ENCODE data around the gene ITGAE.

ITGAE gene

GRCh38 chr17:3780986-3781385 is 20.0 kb downstream of the ITGAE start:
- no peaks in the 10 kb centered on the region for H3K27me3 ChIP-seq (replicated peaks)
- no peaks in the 10 kb centered on the region for H3K36me3 ChIP-seq (replicated peaks)
- TF ChIP-seq, protein P1, sequence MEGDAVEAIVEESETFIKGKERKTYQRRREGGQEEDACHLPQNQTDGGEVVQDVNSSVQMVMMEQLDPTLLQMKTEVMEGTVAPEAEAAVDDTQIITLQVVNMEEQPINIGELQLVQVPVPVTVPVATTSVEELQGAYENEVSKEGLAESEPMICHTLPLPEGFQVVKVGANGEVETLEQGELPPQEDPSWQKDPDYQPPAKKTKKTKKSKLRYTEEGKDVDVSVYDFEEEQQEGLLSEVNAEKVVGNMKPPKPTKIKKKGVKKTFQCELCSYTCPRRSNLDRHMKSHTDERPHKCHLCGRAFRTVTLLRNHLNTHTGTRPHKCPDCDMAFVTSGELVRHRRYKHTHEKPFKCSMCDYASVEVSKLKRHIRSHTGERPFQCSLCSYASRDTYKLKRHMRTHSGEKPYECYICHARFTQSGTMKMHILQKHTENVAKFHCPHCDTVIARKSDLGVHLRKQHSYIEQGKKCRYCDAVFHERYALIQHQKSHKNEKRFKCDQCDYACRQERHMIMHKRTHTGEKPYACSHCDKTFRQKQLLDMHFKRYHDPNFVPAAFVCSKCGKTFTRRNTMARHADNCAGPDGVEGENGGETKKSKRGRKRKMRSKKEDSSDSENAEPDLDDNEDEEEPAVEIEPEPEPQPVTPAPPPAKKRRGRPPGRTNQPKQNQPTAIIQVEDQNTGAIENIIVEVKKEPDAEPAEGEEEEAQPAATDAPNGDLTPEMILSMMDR (IDR thresholded peaks at IDR 0.05; ENCODE audit: low read depth, low read length, missing control alignments) = no peak
- in situ Hi-C loops (cut with HindIII; ENCODE audit: low pct_ligation_motif_present, low sequenced_read_pairs) = no loop called here
- no peak for DNase-seq
- H3K4me3 ChIP-seq (ENCODE audit: low read depth, low read length) = no peak overlapping the region
- no peak overlapping the region for H3K27ac ChIP-seq

DNA sequence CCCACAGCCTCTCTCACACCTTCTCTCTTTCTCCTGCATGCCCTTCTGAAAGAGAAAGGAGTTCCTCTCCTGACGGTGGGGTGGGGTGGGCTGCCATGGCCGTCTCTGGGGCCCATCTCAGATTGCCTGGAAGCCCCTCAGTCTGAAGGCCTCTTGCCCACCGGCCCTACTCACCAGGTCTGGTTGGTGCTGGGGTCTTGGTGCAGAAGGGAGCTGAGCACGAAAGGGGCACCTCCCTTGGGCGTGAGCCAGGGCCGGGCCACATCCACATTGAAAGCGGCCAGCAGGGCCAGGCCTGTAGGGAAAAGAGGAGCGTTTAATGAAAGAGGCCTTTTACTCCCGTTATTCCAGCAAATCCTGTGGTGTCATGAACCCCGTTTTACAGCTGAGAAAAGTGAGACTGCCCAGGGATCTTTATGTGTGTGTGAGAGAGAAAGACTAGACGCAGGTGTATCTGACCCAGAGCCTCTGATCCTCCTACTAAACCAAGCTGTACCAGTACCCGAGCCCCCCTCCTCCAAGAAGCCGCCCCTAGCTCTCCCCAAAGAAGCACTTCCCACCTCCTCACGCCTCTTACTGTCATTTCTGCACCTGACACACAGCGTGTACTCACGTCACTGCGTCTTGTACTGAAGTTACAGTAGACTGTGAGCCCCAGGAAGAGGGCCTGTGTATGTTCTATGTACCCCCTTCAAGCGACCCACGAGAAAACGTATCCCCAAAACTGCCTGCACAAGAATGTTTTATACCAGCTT is 23.4 kb downstream of the ITGAE start:
- H3K36me3 ChIP-seq (replicated peaks) = no peaks in the 10 kb centered on the region
- no peak overlapping the region for H3K4me3 ChIP-seq (ENCODE audit: low read depth, low read length)
- TF ChIP-seq, protein P1 (IDR thresholded peaks at IDR 0.05; ENCODE audit: low read depth, low read length, missing control alignments) = no peak
- no peak overlapping the region for H3K27ac ChIP-seq
- in situ Hi-C loops (cut with HindIII; ENCODE audit: low pct_ligation_motif_present, low sequenced_read_pairs) = no loop called here
- H3K27me3 ChIP-seq (replicated peaks) = no peaks in the 10 kb centered on the region
- no peak for DNase-seq

GRCh38 chr17:3773966-3774365 is 27.0 kb downstream of the ITGAE start:
- DNase-seq = no peak
- H3K36me3 ChIP-seq (replicated peaks) = no peaks in the 10 kb centered on the region
- no peak overlapping the region for H3K27ac ChIP-seq
- in situ Hi-C loops (cut with HindIII; ENCODE audit: low pct_ligation_motif_present, low sequenced_read_pairs) = no loop called here
- no peak overlapping the region for H3K4me3 ChIP-seq (ENCODE audit: low read depth, low read length)
- H3K27me3 ChIP-seq (replicated peaks) = no peaks in the 10 kb centered on the region
- TF ChIP-seq, protein P1 (IDR thresholded peaks at IDR 0.05; ENCODE audit: low read depth, low read length, missing control alignments) = no peak

GRCh38 chr17:3773511-3773910 is 27.5 kb downstream of the ITGAE start:
- peak; percentile 46 for DNase-seq
- Histone ChIP-seq H3K27ac (no peak overlapping the region), H3K4me3 (ENCODE audit: low read depth, low read length) (no peak overlapping the region), H3K36me3 (replicated peaks) (no peaks in the 10 kb centered on the region), H3K27me3 (replicated peaks) (no peaks in the 10 kb centered on the region)
- TF ChIP-seq, protein P1 (IDR thresholded peaks at IDR 0.05; ENCODE audit: low read depth, low read length, missing control alignments) = no peak
- in situ Hi-C loops (cut with HindIII; ENCODE audit: low pct_ligation_motif_present, low sequenced_read_pairs) = no loop called here

- Histone ChIP-seq H3K36me3 (replicated peaks) (no peaks in the 10 kb centered on the region), H3K27ac (no peak overlapping the region), H3K27me3 (replicated peaks) (no peaks in the 10 kb centered on the region), H3K4me3 (ENCODE audit: low read depth, low read length) (no peak overlapping the region)
- no peak for DNase-seq
- in situ Hi-C loops (cut with HindIII; ENCODE audit: low pct_ligation_motif_present, low sequenced_read_pairs) = no loop called here
- TF ChIP-seq, protein P1 (IDR thresholded peaks at IDR 0.05; ENCODE audit: low read depth, low read length, missing control alignments) = no peak
These were observed 28.2 kb downstream of the ITGAE start for GRCh38 chr17:3772764-3773163.

- Histone ChIP-seq H3K4me3 (ENCODE audit: low read depth, low read length) (no peak overlapping the region), H3K36me3 (replicated peaks) (no peaks in the 10 kb centered on the region), H3K27ac (no peak overlapping the region), H3K27me3 (replicated peaks) (no peaks in the 10 kb centered on the region)
- TF ChIP-seq, protein P1 (IDR thresholded peaks at IDR 0.05; ENCODE audit: low read depth, low read length, missing control alignments) = no peak
- no peak for DNase-seq
- in situ Hi-C loops (cut with HindIII; ENCODE audit: low pct_ligation_motif_present, low sequenced_read_pairs) = no loop called here
These were observed 29.8 kb downstream of the ITGAE start for GRCh38 chr17:3771140-3771539.
